B cell (primary cell): ENCODE measurements around the gene PCBP3. TPM values are rescaled to one million over a fixed set of nuclear protein-coding genes. Genes with fewer than 3 reads are reported as not detected.

Experiments
- ATAC-seq: fragments of 200-7000 bp; cut with Tn5 transposase; one replicate; pipeline ENCODE4 v1.10.0; 2021; ENCODE audit warnings: low read depth, mild to moderate bottlenecking, moderate number of reproducible peaks, moderate library complexity
- CTCF ChIA-PET: fragments of 350-600 bp; sonication (Branson Sonifier 250); formaldehyde crosslinking; loops from one replicate; lab custom pipeline; 2021; ENCODE audit warnings: antibody characterized with exemption, inconsistent platforms; lab: Charles Lee
- POLR2A ChIA-PET: fragments of 350-600 bp; sonication (Branson Sonifier 250); formaldehyde crosslinking; loops from one replicate; lab custom pipeline; 2021; ENCODE audit warnings: antibody characterized with exemption; lab: Charles Lee
- DNase-seq: peaks from one replicate; pipeline ENCODE4 v3.0.0; 2013
- H2AFZ ChIP-seq: 2 replicates; pipeline ENCODE4 v1.6.1; 2012; ENCODE audit warnings: mild to moderate bottlenecking, low read depth, low read length; ENCODE audit not compliant: insufficient read depth, poor library complexity, severe bottlenecking
- H3K27ac ChIP-seq, 2 donors: 1 replicate in 1 of 2; 2 replicates in 1 of 2; pipeline ENCODE4 v1.5.1; 2012 to 2013; ENCODE audit warnings: low read length in 2 of 2, mild to moderate bottlenecking in 2 of 2, moderate library complexity in 1 of 2
- H3K27me3 ChIP-seq, 4 experiments: fragments of 200-600 bp in 1 of 4; sonication (generic) in 1 of 4; replicated peaks in 1 of 4; 1 replicate in 2 of 4; 2 replicates in 2 of 4; pipeline versions ENCODE4 v1.6.1 to v1.7.0; 2013 to 2016; ENCODE audit warnings: low read length in 3 of 4, mild to moderate bottlenecking in 2 of 4, mixed read lengths in 1 of 4, moderate library complexity in 1 of 4; ENCODE audit not compliant: insufficient read depth in 4 of 4, control insufficient read depth in 3 of 4; ENCODE audit errors: control extremely low read depth in 1 of 4
- H3K36me3 ChIP-seq, 2 experiments: replicated peaks in 1 of 2; 1 replicate in 1 of 2; 2 replicates in 1 of 2; pipeline versions ENCODE4 v1.6.1 to v1.7.1; 2013; ENCODE audit warnings: low read length in 1 of 2; ENCODE audit not compliant: insufficient read depth in 2 of 2, control insufficient read depth in 1 of 2; ENCODE audit errors: control extremely low read depth in 1 of 2, extremely low read depth in 1 of 2
- H3K4me1 ChIP-seq, 2 donors: fragments of 200-600 bp in 1 of 2; sonication (generic) in 1 of 2; 1 replicate in 1 of 2; 2 replicates in 1 of 2; pipeline versions ENCODE4 v1.5.1 to v1.6.1; 2013 to 2017; ENCODE audit warnings: low read length in 2 of 2; ENCODE audit not compliant: control insufficient read depth in 2 of 2, insufficient read depth in 2 of 2
- H3K4me2 ChIP-seq: replicated peaks from 2 replicates; pipeline ENCODE3; 2012; ENCODE audit warnings: mild to moderate bottlenecking, low read depth, low read length; ENCODE audit not compliant: poor library complexity, severe bottlenecking
- H3K4me3 ChIP-seq, 5 experiments: fragments of 200-600 bp in 1 of 5; sonication (generic) in 1 of 5; 1 replicate in 3 of 5; 2 replicates in 2 of 5; pipeline versions ENCODE4 v1.5.1 to v1.7.0; 2011 to 2016; ENCODE audit warnings: low read length in 4 of 5, mild to moderate bottlenecking in 4 of 5, low read depth in 2 of 5, control low read depth in 1 of 5, moderate library complexity in 1 of 5; ENCODE audit not compliant: insufficient read depth in 1 of 5; ENCODE audit errors: control extremely low read depth in 1 of 5, extremely low read depth in 1 of 5
- H3K79me2 ChIP-seq: fragments of 200-600 bp; sonication (generic); one replicate; pipeline ENCODE4 v1.6.0; 2016; ENCODE audit warnings: low read length; ENCODE audit not compliant: control insufficient read depth, insufficient read depth
- H3K9ac ChIP-seq: fragments of 200-600 bp; sonication (generic); 2 replicates; pipeline ENCODE4 v1.6.1; 2017; ENCODE audit warnings: mild to moderate bottlenecking, low read length, moderate library complexity
- H3K9me3 ChIP-seq, 3 donors: one replicate each; pipeline versions ENCODE4 v1.6.1 to v1.7.1; 2013; ENCODE audit warnings: low read length in 2 of 3; ENCODE audit not compliant: control insufficient read depth in 2 of 3, insufficient read depth in 1 of 3; ENCODE audit errors: control extremely low read depth in 1 of 3
- H4K20me1 ChIP-seq: 2 replicates; pipeline ENCODE4 v1.6.0; 2012; ENCODE audit warnings: mild to moderate bottlenecking, low read length; ENCODE audit not compliant: insufficient read depth, control insufficient read depth, poor library complexity, severe bottlenecking
- H3K27ac Mint-ChIP-seq: one replicate; pipeline ENCODE4 v1.8.0; 2021; ENCODE audit warnings: mixed read lengths
- H3K27me3 Mint-ChIP-seq: one replicate; pipeline ENCODE4 v1.8.0; 2021; ENCODE audit warnings: mixed read lengths
- H3K4me1 Mint-ChIP-seq: one replicate; pipeline ENCODE4 v1.8.0; 2021; ENCODE audit warnings: mixed read lengths
- H3K4me3 Mint-ChIP-seq: one replicate; pipeline ENCODE4 v1.8.0; 2021; ENCODE audit warnings: mixed read lengths
- H3K9me3 Mint-ChIP-seq: one replicate; pipeline ENCODE4 v1.8.0; 2022; ENCODE audit warnings: mixed read lengths; ENCODE audit not compliant: insufficient read depth
- CTCF ChIP-seq: fragments of 200-600 bp; IDR thresholded peaks from one replicate; pipeline ENCODE4 v1.8.0; 2022; ENCODE audit warnings: antibody characterized with exemption, mild to moderate bottlenecking
- EZH2 ChIP-seq: IDR thresholded peaks from 2 replicates; pipeline ENCODE4 v1.6.1; 2012; ENCODE audit warnings: borderline replicate concordance, low read depth, mild to moderate bottlenecking, moderate library complexity, low read length; ENCODE audit not compliant: insufficient read depth, poor library complexity, severe bottlenecking
- WGBS: methylation state at CpG from one replicate; pipeline ENCODE4 v1.1.5; 2013; ENCODE audit warnings: missing lambda C conversion rate; ENCODE audit not compliant: insufficient coverage; 5-methylcytosine and 5-hydroxymethylcytosine counted together
- intact Hi-C: fragments of 100-400 bp; cut with micrococcal nuclease; formaldehyde crosslinking; loops from one replicate; pipeline ENCODE4 v1.10.0; 2022
- polyA plus RNA-seq: library from polyadenylated mRNA; depleted of rRNA; stranded (reverse); fragments of >200 nt; gene quantifications from 2 replicates; pipeline ENCODE4 v1.2.3, GENCODE V29; 2012
- total RNA-seq, 2 donors: library from RNA; stranded (reverse); fragments of 120-200 nt in 1 of 2; gene quantifications; 1 replicate in 1 of 2; 2 replicates in 1 of 2; pipeline versions ENCODE4 v1.2.3 to v1.2.4, GENCODE V29; 2013 to 2022

The PCBP3 gene
- total and polyA plus RNA-seq, 2 donors (not counting 1 experiment from before 2014, with no cell fraction given): 0.45 to 2.7 TPM

GRCh38 chr21:45635271-45636151 lies 8.0 kb upstream of the PCBP3 start:
- no peak overlapping the region for H3K4me3 ChIP-seq
- TF ChIP-seq CTCF (no peak), EZH2 (no peak)
- H3K27me3 ChIP-seq: peaks cover 0 to 3% (median 0%) of the 10 kb centered on the region in 4 experiments
- no peaks in the 10 kb centered on the region for H4K20me1 ChIP-seq
- H3K79me2 ChIP-seq: no peaks in the 10 kb centered on the region
- intact Hi-C loops: no loop called here
- 67% methylated on average over 7 of the region's 7 CpGs for WGBS
- POLR2A ChIA-PET: no interaction called here
- H3K36me3 ChIP-seq: no peaks in the 10 kb centered on the region
- H3K9ac ChIP-seq: no peak overlapping the region
- ATAC-seq (no peak), DNase-seq (no peak)
- H3K4me3 Mint-ChIP-seq: no peak overlapping the region
- H3K27ac Mint-ChIP-seq: no peak overlapping the region
- H3K4me1 Mint-ChIP-seq: peaks cover 32% of the 10 kb centered on the region
- no peaks in the 10 kb centered on the region for H3K27me3 Mint-ChIP-seq
- no peaks in the 10 kb centered on the region for H3K9me3 Mint-ChIP-seq
- H3K4me2 ChIP-seq: peak overlapping the region; percentile 54
- CTCF ChIA-PET: no interaction called here
- H3K9me3 ChIP-seq: peaks cover 0 to 3% (median 0%) of the 10 kb centered on the region in 3 donors
- peaks cover 37 to 44% of the 10 kb centered on the region in 2 donors for H3K4me1 ChIP-seq
- no peak overlapping the region for H2AFZ ChIP-seq
- no peak overlapping the region for H3K27ac ChIP-seq

- no peak overlapping the region for H3K4me2 ChIP-seq
- no peak overlapping the region for H2AFZ ChIP-seq
- H3K36me3 ChIP-seq: no peaks in the 10 kb centered on the region
- ChIA-PET CTCF (no interaction called here), POLR2A (no interaction called here)
- no peaks in the 10 kb centered on the region for H3K9me3 Mint-ChIP-seq
- no peak overlapping the region for H3K4me3 ChIP-seq
- H3K9ac ChIP-seq: no peak overlapping the region
- TF ChIP-seq CTCF (no peak), EZH2 (no peak)
- 100% methylated on average over 3 of the region's 3 CpGs for WGBS
- H3K27me3 Mint-ChIP-seq: no peaks in the 10 kb centered on the region
- H3K4me3 Mint-ChIP-seq: no peak overlapping the region
- intact Hi-C loops: no loop called here
- no peaks in the 10 kb centered on the region for H4K20me1 ChIP-seq
- peaks cover 0 to 3% (median 0%) of the 10 kb centered on the region in 3 donors for H3K9me3 ChIP-seq
- no peaks in the 10 kb centered on the region for H3K27me3 ChIP-seq
- H3K4me1 Mint-ChIP-seq: peaks cover 38% of the 10 kb centered on the region
- no peak overlapping the region for H3K27ac Mint-ChIP-seq
- no peak overlapping the region for H3K27ac ChIP-seq
- DNase-seq (no peak), ATAC-seq (no peak)
- peaks cover 42 to 49% of the 10 kb centered on the region in 2 donors for H3K4me1 ChIP-seq
- no peaks in the 10 kb centered on the region for H3K79me2 ChIP-seq
Observed at GRCh38 chr21:45636459-45636858, 7.1 kb upstream of the PCBP3 start.
